Measurements from ENCODE around the gene GSDME. TPM values are rescaled to one million over a fixed set of nuclear protein-coding genes. Genes with fewer than 3 reads are reported as not detected.

Gene GSDME
- total RNA-seq, 1 donor from 2014 or later = 63.7 TPM

DNA sequence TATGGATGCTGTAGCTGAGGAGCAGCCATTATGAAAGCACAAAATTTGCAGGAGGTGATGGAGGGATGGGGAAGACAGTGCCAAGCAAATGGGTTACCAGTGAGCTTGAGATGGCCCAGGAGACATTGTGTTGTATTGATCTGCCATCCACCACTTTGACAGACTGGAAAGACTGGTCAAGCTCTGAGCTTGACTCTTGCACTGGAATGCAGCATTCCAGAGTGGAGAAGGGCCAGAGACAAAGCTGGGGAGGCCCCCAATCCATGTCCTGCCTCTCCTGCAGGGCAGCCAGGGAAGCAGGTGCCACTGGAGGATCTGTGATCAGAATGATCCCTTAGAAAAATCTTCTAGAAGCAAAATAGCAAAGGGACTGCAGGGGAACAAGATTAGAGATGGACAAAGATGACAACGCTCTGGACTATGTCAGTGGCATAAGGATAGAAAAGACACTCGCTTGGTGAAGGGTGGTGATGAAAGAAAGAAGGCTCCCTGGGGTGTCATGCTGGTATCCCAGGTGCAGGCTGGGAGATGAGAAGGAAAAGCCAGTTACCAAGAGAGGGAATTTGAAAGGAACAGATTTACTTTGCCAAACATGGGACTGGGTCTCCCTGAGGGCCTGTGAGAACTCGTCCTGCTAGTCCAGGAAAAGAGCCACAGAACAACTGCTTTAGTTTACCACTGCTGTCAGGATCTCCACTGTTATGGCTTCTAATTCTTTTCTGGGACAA, 5.0 kb downstream of the GSDME start:
- TF ChIP-seq, protein P1, sequence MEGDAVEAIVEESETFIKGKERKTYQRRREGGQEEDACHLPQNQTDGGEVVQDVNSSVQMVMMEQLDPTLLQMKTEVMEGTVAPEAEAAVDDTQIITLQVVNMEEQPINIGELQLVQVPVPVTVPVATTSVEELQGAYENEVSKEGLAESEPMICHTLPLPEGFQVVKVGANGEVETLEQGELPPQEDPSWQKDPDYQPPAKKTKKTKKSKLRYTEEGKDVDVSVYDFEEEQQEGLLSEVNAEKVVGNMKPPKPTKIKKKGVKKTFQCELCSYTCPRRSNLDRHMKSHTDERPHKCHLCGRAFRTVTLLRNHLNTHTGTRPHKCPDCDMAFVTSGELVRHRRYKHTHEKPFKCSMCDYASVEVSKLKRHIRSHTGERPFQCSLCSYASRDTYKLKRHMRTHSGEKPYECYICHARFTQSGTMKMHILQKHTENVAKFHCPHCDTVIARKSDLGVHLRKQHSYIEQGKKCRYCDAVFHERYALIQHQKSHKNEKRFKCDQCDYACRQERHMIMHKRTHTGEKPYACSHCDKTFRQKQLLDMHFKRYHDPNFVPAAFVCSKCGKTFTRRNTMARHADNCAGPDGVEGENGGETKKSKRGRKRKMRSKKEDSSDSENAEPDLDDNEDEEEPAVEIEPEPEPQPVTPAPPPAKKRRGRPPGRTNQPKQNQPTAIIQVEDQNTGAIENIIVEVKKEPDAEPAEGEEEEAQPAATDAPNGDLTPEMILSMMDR (IDR thresholded peaks at IDR 0.05; ENCODE audit: insufficient read depth, low read length, severe bottlenecking) = no peak
- no peaks in the 10 kb centered on the region for H3K27me3 ChIP-seq (ENCODE audit: control insufficient read depth, insufficient read depth, low read length)
- no peak for DNase-seq (ENCODE audit: low read depth)
- peaks cover 6% of the 10 kb centered on the region for H3K36me3 ChIP-seq (ENCODE audit: control insufficient read depth, insufficient read depth, low read length)
- no peak overlapping the region for H3K4me3 ChIP-seq (ENCODE audit: low read depth, low read length)
- FAIRE-seq = no peak

GRCh38 chr7:24751484-24751883, 5.8 kb downstream of the GSDME start:
- DNase-seq (ENCODE audit: low read depth) = no peak
- Histone ChIP-seq H3K27me3 (ENCODE audit: control insufficient read depth, insufficient read depth, low read length) (no peaks in the 10 kb centered on the region), H3K36me3 (ENCODE audit: control insufficient read depth, insufficient read depth, low read length) (peaks cover 6% of the 10 kb centered on the region), H3K4me3 (ENCODE audit: low read depth, low read length) (no peak overlapping the region)
- no peak for FAIRE-seq
- TF ChIP-seq, protein P1 (IDR thresholded peaks at IDR 0.05; ENCODE audit: insufficient read depth, low read length, severe bottlenecking) = no peak

DNA sequence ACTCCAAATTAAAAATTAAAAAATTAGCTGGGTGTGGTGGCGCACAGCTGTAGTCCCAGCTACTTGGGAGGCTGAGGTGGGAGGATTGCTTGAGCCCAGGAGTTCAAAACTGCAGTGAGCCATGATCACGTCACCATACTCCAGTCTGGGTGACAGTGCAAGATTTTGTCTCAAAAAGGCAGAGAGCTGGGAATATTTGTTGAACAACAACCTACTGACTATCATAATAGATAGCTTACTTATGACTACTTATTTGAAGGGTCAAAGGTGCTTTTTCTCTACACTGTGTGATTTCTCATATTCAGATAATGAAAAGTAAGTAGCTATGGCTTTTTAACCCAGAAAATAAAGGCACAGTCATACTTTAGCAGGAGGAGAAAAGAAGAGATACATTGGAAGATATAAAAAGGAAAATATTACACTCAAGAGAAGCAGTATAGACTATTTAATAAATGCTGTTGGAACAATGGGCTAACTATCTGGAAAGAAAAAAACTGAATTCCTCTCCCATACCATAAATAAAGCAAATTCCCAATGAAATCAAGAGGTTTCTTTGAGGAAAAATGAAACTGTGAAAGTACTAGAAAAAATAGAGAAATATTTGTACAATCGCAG, 6.7 kb downstream of the GSDME start:
- H3K4me3 ChIP-seq (ENCODE audit: low read depth, low read length) = no peak overlapping the region
- TF ChIP-seq, protein P1 (IDR thresholded peaks at IDR 0.05; ENCODE audit: insufficient read depth, low read length, severe bottlenecking) = no peak
- no peak for FAIRE-seq
- no peak for DNase-seq (ENCODE audit: low read depth)
- H3K27me3 ChIP-seq (ENCODE audit: control insufficient read depth, insufficient read depth, low read length) = no peaks in the 10 kb centered on the region
- peaks cover 6% of the 10 kb centered on the region for H3K36me3 ChIP-seq (ENCODE audit: control insufficient read depth, insufficient read depth, low read length)

GRCh38 chr7:24748521-24748920, 8.7 kb downstream of the GSDME start:
- H3K27me3 ChIP-seq (ENCODE audit: control insufficient read depth, insufficient read depth, low read length) = no peaks in the 10 kb centered on the region
- H3K36me3 ChIP-seq (ENCODE audit: control insufficient read depth, insufficient read depth, low read length) = peaks cover 9% of the 10 kb centered on the region
- TF ChIP-seq, protein P1 (IDR thresholded peaks at IDR 0.05; ENCODE audit: insufficient read depth, low read length, severe bottlenecking) = no peak
- H3K4me3 ChIP-seq (ENCODE audit: low read depth, low read length) = no peak overlapping the region
- FAIRE-seq (no peak), DNase-seq (ENCODE audit: low read depth) (no peak)

DNA sequence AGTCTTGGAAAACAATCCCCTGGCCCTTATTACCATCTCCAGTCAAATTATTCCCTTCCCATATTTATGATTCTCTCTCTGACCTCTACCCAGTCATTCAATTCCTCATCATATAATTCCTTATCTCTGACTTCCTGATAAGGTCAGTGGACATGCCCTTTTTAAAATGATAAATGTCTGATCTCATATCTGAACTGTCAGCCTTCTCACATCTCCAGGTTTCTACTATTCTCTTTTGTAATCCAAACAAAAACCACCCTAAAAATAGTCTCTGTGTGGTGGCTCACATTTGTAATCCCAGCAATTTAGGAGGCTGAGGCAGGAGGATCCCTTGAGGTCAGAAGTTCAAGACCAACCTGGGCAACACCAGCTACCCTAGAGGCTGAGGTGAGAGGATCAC, 11.9 kb downstream of the GSDME start:
- Histone ChIP-seq H3K36me3 (ENCODE audit: control insufficient read depth, insufficient read depth, low read length) (peaks cover 12% of the 10 kb centered on the region), H3K27me3 (ENCODE audit: control insufficient read depth, insufficient read depth, low read length) (no peaks in the 10 kb centered on the region), H3K4me3 (ENCODE audit: low read depth, low read length) (no peak overlapping the region)
- TF ChIP-seq, protein P1 (IDR thresholded peaks at IDR 0.05; ENCODE audit: insufficient read depth, low read length, severe bottlenecking) = no peak
- DNase-seq (ENCODE audit: low read depth) = no peak
- no peak for FAIRE-seq

Measured in bronchial epithelial cell (primary cell).